Activated CD4-positive, alpha-beta T cell treated with anti-CD3 and anti-CD28 coated beads, Interleukin-2, amount 50 U/mL, for 24 hours (primary cell): ENCODE results near the gene NPW.
"Not testable (repeated sequence)": the region's sequence is repeated elsewhere in the genome, so short reads cannot be mapped to it uniquely, and the experiment has no call there.

Experiments used
- DNase-seq, 2 donors: peaks; one replicate each; pipeline ENCODE4 v3.0.0-alpha.2; 2020; ENCODE audit warnings: low read depth in 1 of 2, low spot score in 1 of 2

The NPW gene

DNA sequence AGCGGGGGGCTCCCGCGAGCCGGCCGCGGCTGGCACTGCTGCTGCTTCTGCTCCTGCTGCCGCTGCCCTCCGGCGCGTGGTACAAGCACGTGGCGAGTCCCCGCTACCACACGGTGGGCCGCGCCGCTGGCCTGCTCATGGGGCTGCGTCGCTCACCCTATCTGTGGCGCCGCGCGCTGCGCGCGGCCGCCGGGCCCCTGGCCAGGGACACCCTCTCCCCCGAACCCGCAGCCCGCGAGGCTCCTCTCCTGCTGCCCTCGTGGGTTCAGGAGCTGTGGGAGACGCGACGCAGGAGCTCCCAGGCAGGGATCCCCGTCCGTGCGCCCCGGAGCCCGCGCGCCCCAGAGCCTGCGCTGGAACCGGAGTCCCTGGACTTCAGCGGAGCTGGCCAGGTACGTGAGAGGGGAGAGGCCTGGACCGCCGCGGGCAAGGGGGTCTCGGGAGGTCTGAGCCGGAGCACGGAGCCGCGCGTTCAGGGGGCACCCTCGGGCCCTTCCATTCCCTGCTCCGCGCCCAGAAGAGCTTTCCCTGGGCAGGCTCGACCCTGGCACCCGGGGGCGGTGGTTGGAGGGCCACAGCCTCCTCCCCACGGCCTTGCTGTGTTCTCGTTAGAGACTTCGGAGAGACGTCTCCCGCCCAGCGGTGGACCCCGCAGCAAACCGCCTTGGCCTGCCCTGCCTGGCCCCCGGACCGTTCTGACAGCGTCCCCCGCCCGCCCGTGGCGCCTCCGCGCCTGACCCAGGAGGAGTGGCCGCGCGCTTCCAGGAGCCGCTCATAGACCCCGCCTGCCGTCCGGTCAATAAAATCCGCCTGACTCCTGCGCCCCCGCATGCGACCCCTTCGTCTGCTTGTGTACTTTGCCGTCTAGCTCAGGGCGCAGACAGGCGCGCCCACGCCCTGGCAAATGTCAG is 591 bp downstream of the NPW start:
- DNase-seq: no peak

DNA sequence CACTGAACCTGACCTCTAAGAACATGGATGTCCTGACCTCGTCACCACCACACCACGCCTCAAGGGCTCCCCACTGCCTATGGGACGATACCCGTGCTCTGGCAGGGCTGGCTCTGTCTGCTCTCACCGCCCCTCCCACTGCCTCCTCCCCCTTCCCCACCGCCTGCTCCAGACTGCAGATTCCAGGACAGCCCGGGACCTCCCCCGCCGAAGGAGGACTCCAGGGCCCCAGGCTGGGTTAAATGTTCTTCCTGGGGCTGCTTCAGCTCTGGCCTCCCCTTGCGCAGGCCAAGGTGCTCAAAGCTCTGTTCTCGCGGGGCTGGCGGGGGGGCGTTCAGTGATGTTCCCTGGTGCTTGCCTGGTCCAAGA is 3.1 kb downstream of the NPW start:
- no peak for DNase-seq

DNA sequence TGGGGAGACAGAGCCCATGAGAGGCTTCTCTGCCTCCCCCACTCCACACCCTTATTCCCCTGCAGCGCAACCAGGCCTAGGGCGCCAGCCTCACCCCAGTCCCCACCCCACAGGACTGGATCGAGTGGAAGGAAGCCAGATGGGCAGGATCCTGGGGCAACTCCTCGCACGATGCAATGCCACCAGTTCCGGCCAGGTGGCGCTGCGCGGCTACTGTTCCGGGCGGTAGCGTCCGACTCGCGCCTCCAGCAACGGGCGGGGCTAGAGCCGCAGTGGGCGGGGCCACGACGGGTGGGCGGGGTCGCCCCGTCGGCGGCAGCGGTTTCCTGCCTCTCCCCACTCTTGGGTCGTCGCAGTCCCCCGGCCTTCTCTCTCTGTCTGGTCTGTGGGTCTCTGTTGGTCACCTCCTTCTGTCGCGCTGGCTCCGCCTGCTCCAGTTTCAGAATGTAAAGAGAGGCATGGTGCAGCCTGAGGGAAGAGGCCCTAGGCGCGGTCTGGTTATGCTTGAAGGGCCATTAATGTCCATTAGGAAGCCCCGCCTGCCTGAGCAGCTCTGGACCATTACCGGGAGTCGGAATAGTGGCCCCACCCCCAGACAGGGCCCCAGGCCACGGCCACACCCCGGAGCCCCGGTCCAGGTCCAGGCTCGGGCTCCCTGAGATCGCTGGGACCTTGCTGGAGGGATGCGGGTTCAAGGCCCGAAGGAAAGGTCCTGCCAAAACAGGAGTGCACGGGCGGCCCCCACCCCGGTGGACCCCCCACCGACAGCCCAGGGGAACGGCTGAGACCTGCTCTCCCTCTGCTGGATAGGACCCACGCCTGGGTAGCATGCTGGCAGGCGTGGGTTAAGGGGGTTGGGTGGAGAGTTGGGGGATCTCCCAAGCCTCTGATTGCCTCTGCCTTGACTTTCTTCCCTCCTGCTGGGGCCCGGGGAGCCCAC is 3.8 kb downstream of the NPW start:
- DNase-seq: peak; percentile 92 to 94

DNA sequence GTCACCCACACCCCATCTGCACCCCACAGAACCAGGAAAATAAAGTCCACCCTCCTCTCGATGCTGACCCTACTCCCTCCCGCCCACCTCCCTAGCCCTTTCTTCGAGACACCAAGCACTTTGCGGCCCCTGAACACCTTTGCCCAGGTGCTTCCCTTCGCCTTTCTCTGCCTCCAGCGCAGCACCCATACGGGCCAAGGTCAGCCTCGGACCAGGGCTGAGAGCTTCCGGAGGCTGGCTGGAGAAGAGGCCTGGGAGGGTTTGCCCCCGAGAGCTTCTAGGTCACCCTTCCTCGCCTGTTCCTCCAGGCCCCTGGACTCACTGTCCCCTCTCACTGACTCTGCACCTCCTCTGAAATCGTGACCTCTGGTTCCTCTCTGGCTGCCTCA is 4.4 kb downstream of the NPW start:
- DNase-seq: no peak

DNA sequence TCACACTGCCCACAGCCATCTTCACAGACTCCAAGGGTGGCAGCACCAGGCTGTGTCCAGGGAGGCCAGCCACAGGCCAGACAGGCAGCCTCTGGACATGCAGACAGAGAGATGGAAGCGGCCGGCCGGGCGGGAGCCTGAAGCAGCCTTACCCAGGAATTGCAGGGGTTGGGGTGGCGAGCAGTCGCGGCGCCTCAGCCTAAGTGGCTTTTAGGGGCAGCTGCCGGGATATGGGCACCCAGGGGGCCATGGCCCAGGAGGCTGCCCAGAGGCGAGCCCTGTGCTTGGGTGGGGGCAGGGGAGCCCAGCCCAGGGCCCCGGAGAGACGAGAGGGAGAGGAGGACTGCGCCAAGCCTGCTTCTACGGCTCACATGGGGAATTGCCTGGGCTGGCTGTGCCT is 5.7 kb downstream of the NPW start:
- no peak for DNase-seq

DNA sequence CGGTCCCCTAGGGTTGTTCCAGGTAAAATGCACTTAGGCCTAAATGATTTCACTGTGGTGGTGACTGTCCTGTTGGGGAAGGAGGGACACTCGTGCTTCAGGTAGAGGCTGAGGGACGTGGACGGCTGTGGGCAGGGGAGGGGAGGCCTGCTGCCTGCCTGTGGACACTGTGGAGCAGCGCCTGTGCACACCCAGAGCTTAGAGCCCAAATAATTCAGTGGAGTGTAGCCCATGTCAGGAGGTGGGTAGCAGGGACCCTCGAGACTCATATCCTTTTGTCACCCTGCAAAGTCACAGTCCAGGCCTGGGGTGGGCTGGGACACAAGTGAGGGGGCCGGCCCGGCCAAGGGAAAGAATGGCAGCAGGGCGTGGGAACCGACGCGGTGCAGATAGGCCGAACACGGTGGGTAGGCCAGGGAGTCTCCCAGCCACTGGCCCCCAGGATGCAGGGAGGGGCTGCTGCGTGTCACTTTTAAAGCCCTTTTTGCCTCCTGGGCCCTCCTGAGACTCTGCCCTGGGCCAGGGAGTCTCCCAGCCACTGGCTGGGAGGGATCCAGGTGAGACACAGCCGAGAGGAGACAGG is 6.4 kb downstream of the NPW start:
- no peak for DNase-seq

DNA sequence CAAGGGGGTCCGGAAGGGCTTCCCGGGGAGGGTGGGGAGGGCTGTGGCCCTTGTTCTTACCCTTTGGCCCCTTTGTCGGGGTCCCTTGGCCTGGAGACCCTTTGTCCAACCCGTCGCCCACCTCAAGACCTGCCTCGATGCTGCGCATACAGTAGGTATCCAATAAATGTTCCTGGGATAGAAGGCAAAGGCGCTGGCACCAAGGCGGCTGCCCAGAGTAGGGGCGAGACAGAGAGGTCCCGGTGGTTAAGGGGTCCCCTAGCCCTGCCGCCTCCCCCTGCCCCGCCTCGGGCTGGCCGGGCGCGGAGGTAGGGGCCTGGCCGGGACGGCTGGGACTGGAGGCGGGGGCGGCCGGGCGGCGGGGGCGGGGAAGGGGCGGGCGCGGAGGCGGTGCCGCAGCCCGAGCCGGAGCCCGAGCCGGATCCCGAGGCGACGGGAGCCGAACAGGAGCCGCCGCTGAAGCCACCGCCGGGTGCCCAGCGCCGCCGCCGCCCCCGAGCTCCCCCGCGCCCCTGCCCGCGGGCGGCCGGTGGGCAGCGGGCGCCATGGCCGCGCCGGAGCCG is 7.0 kb downstream of the NPW start, which contains the start of gene NHERF2:
Gene NHERF2, plus strand, starts transcription at position 442 of the 563 bp plus-strand sequence. Its CDS starts 104 bp downstream, at position 546.
- no peak for DNase-seq

DNA sequence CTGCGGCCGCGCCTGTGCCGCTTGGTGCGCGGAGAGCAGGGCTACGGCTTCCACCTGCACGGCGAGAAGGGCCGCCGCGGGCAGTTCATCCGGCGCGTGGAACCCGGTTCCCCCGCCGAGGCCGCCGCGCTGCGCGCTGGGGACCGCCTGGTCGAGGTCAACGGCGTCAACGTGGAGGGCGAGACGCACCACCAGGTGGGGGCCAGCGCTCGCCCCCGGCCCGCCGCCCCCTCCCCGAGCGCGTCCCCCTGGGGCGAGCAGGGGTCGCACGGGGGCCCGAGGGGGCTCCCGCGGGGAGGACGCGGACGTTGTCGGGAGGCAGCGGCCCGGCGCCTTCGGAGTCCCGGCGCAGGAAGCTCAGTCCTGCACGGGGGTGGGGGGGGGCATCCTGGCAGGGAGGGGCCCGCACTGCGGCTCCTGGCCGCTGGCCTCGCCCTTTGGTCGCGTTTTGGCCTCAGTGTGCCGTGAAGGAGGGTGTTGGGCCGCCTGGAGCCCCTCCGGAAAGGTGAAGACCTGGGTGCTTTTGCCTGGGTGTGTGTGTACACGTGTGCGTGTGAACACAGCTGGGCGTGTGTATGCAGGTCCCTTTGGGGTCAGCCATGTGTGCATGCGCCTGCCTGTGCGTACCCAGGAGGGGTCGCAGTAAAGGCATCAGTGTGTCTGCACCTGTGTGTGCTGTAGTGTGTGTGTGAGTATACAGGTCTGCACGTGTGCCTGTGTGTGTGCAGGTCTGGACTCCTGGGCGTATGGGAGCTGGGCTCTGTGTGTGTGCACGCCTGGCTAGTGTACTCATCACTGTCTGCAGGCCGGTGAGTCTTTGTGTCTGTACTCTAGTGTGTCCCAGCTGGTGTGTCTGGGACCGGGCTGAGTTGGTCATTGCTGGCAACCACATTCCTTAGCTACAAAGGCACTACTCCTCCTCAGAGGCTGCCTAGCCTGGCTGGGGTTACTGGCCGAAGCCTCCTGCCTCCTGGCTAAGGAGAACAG is 7.7 kb downstream of the NPW start:
- no peak for DNase-seq

DNA sequence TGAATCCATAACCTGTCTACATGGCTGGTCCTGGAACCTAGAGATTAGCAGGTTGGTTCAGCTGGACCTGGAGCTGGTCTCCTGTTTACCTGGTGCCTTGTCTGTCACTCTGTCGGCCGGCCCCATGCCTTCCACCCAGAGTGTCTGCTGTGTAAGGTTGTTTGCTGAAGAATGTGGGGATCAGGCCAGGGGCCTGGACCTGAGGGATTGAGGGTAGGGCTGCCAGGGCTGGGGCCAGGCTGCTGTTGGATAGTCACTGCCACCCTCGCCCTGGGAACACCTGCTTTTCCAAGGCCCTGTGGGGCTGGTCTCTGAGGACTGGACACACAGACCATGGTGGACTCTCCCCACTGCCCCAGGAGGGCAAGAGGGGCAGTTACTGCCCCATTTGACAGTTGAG is 8.6 kb downstream of the NPW start:
- no peak for DNase-seq

DNA sequence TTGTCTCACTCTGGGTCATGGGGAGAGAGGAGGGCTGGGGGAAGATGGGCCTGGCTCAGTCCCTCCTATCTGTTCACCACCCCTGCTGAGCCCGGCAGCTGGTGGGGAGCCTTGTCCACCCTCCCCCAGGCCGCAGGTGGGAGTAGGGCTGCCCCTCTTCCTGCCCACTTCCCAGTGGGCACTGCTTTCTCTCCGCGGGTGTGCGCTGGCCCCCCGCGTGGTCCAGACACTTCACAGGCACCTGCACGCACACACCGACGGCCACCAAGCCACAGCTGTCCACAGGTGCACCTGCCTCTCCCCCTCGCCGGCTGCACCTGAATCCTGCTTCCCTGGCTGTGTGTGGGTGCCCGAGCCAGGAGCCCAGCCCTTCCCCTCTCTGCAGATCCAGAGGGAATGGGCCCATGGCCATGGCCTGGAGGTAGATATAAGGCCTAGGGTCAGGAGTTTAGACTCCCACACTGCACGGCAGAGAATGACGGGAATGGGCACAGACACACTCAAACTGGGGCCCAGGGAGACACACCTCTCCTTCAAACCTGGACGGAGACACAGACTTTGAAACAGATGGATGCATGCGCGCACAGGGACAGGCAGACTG is 9.1 kb downstream of the NPW start:
- DNase-seq: no peak

DNA sequence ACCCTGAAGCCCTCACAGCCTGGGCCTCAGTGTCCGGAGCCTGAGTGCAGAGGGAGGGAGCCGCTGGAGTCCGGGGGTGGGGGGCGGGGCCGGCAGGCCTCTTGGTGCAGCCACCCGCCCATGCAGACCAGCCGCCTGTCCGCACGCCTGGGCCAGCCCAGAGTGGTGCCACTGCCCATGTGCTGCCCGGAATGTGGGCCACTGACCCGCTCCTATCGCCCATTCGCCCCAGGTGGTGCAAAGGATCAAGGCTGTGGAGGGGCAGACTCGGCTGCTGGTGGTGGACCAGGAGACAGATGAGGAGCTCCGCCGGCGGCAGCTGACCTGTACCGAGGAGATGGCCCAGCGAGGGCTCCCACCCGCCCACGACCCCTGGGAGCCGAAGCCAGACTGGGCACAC is 9.8 kb downstream of the NPW start:
- DNase-seq: no peak

DNA sequence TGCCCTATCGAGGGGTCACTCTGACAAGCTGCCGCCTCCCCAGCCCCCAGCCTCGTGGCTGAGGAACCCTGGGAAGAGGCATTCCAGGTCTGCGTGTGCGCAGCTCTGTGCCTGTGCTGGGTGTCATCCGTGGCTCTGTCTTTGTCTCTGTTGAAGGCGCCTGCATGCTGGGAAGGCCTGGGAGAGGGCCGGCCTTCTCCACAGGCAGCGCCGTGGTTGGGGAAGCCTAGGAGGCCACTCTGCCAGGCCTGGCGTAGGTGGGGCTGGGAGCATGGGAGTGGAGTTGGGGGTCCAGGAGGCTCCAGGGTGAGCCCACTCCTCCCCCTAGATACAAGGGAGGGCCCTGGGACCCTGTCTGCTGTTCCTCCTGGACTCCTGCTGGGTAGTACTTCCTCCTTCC is 10.5 kb downstream of the NPW start:
- no peak for DNase-seq

DNA sequence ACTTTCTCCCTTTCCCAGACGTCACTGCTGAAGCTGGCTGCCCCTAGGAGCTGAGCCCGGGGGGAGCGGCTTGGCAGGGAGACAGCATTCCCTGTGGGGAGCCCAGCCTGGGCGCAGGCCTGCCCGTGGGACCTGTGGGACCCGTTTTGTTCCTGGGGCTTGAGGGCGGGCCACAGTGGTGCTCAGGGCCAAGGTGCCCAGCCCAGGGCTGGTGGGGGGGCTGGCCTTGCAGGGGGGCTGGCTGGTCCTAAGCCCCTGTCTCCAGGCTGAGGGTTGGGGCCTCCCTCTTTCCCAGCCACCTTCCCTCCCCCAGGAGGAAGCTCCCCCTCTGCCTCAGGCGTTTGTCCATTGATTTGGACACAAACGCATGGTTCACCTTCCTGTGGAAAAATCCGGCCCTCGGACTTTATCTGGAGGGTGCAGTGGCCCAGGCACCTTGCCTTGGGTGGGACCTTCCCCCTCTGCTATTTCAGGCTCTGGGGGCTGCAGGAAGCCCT is 11.5 kb downstream of the NPW start:
- no peak for DNase-seq

DNA sequence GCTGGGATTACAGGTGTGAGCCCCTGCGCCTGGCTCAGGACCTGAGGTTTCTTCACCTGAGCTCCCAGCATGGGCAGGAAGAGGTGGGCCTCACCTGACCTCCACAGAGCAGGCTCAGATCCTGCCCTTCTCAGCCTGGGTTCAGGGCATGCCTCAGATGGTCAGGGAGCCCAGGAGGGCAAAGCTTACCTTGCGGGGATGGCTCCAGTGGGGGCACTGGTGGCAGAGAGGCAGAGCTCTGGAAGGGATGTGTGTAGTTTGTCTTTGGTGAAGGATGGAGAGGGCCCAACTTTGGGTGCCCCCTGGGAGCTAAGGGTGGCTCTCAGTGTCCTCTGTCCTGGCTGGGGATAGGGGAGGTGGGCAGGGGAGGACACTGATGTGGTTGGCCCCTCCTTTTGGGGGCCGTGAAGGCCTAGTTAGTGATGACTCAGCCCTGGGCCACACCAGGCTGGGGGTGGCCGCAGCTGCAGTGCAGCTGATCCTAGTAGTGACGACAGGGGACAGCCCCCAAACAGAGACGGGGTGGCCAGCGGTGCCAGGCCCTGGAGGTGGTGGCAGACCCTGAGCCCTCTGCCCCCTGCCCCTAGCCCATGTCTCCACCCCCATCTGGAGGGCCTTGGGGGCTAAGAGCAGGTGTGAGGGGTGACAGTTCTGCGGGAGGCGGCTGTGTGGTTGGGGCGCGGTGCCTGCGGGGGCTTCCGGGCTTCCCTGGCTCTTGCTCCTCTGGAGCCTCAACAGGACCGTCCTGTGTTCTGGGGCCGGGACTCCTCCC is 12.9 kb downstream of the NPW start:
- DNase-seq: no peak

DNA sequence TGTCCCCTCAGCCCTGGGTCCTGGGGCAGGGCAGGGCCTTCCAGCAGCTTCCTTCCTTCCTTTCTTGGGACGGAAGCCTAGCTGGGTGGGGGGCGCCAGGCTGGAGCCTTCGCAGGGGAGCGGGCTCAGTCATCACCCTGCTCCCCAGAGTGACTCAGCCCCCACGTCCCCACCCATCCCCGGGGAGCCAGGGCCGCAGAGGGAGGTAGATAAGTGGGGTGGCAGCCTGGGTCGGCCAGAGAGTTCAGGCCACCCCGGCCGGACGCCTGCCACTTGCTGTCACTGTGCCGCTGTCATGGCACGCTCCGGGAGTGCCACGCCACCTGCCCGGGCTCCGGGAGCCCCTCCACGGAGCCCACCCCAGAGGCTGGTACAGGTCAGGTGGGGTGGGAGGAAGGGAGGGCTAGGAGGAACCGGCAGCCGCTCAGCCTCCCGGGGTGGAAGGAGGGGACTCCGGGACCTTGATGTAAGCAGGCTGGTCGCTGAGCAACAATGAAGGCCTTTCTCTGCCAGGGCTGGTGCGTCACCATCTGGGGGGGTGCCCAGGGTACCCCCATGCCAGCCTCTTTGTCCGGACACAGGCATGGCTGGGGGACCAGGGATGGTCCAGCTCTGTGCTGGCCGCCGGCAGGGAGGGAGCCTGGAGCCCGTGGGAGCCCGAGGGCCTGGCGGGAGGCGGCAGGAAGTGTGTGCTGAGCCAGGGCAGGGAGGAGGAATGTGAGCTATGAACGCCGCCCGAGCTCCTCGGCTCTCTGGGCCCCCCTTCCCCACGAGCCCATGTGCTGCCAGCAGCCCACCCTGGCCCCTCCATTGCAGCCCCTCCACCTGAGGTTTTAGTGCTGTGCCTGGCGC is 13.7 kb downstream of the NPW start:
- no peak for DNase-seq

DNA sequence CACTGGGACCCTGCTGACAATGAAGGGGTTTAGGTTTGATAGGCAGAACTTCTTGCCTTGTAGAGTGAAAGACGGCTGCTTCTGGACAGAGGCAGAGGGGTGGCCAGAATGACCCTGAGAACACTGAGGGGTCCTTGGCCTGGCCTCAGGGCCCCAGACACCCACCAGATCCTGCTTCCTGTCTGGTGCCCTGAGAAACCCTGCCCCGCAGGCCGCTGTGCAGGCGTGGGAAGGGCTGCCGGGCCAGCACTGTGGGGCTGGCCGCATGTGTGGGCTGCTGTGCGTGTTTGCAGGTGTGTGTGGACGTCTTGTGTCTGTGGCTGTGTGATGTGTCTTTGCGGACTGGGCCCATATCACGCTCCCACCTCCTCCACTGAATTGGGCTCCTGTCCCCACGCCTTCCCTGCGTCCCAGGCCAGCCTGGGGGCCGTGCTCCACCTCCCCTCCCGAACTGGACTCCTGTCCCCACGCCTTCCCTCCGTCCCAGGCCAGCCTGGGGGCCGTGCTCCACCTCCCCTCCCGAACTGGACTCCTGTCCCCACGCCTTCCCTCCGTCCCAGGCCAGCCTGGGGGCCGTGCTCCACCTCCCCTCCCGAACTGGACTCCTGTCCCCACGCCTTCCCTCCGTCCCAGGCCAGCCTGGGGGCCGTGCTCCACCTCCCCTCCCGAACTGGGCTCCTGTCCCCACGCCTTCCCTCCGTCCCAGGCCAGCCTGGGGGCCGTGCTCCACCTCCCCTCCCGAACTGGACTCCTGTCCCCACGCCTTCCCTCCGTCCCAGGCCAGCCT is 14.5 kb downstream of the NPW start:
- DNase-seq: not testable (repeated sequence)
